Measurements from ENCODE around the gene DNAJC16.

The DNAJC16 gene

DNA sequence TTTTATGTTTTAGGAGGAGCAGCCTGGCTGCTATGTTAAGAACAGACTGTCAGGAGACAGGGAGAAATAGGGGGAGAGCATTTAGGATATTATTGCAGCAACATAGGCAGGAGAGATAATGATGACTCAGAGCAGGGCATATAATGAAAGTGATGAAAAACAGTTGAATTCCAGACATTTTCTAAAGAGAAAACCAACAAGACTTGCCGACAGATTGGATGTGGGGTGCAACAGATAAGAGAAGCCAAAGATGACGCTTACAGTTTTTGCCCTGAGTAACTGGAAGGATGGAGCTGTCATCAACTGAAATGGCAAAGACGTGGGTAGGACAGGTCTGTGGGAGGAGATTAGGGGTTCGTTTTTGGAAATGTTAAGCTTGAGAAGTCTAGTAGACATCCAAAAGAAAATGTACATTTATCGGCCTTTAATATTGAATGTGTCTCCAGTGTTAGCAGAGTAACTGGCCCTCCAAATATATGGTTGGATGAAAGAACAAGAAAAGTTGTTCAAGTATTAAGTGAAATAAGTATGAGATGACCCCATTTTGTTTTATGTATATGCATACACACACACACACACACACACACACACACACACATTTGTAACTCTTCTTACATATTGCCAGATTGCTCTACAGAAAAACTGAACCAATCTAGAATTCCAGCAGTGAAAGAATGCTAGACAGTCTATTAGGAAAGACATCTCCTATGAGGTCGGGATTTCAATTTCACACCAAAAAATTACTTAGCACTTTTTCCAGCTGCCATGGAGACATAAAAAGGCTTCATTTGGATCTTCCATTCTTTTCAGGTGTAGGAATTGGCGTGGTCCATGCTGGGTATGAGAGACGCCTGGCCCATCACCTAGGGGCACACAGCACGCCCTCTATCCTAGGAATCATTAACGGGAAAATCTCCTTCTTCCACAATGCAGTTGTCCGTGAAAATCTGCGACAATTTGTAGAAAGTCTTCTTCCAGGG, 17.2 kb downstream of the DNAJC16 start:
- TF ChIP-seq, protein P1, sequence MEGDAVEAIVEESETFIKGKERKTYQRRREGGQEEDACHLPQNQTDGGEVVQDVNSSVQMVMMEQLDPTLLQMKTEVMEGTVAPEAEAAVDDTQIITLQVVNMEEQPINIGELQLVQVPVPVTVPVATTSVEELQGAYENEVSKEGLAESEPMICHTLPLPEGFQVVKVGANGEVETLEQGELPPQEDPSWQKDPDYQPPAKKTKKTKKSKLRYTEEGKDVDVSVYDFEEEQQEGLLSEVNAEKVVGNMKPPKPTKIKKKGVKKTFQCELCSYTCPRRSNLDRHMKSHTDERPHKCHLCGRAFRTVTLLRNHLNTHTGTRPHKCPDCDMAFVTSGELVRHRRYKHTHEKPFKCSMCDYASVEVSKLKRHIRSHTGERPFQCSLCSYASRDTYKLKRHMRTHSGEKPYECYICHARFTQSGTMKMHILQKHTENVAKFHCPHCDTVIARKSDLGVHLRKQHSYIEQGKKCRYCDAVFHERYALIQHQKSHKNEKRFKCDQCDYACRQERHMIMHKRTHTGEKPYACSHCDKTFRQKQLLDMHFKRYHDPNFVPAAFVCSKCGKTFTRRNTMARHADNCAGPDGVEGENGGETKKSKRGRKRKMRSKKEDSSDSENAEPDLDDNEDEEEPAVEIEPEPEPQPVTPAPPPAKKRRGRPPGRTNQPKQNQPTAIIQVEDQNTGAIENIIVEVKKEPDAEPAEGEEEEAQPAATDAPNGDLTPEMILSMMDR (conservative IDR thresholded peaks at IDR 0.05), result no peak
- no peak for TF ChIP-seq ZFX (IDR thresholded peaks at IDR 0.05)
- H3K27ac ChIP-seq, result no peak overlapping the region

GRCh38 chr1:15546641-15547040, 20.0 kb downstream of the DNAJC16 start:
- no peak for TF ChIP-seq ZFX (IDR thresholded peaks at IDR 0.05)
- H3K27ac ChIP-seq, result no peak overlapping the region

DNA sequence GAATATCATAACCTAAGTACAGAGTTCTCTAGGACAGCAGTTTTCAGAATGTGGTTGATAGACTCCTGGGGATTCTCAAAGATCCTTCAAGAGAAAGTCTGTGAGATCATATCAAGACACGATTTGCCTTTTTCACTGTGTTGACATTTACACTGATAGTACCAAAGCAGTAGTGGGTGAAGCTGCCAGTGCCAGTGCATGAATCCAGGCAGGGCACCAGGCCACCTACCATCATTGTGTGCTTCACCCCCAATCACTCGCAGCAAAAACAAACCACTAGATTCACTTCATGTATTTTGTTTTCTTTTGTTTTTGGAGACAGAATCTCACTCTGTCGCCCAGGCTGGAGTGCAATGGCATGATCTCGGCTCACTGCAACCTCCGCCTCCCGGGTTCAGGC, 23.9 kb downstream of the DNAJC16 start:
- no peak for TF ChIP-seq ZFX (IDR thresholded peaks at IDR 0.05)
- TF ChIP-seq, protein P1 (conservative IDR thresholded peaks at IDR 0.05), result no peak
- H3K27ac ChIP-seq, result no peak overlapping the region

- H3K27ac ChIP-seq, result no peak overlapping the region
- TF ChIP-seq, protein P1 (conservative IDR thresholded peaks at IDR 0.05), result no peak
- no peak for TF ChIP-seq ZFX (IDR thresholded peaks at IDR 0.05)
These were observed 30.4 kb downstream of the DNAJC16 start for GRCh38 chr1:15557008-15557407.

DNA sequence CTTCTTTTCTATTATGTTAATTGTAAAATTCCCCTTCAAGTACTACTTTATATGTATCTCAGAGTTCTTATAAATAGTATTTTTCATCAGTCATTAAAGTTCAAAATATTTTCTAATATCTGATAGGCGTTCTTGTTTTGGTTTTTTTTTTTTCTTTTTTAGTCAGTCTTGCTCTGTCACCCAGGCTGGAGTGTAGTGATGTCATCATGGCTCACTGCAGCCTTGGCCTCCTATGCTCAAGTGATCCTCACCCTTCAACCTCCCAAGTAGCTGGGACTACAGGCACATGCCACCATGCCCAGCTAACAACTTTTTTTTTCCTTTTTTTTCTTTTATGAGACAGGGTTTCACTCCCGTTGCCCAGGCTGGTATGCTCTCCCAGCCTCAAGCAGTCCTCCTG, 30.9 kb downstream of the DNAJC16 start:
- H3K27ac ChIP-seq, result peak overlapping the region; percentile 93; the same call in 1 of the 2 replicates
- TF ChIP-seq, protein P1 (conservative IDR thresholded peaks at IDR 0.05), result no peak
- TF ChIP-seq ZFX (IDR thresholded peaks at IDR 0.05), result no peak

DNA sequence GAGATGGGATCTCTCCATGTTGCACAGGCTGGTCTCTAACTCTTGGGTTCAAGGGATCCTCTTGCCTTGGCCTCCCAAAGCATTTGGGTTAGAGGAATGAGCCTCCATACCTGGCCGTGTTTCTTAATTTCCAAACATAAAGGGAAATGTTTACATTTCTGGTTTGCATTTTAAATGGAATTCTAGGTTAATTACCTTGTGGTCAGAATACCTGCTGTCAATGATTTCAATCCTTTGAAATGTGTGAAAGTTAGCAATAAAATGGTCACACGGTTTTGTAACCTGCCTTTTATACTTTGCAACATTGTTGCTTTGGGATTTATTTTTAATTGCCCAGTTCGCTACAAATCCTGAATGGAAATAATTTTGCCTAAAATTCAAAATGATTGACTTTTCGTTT, 31.9 kb downstream of the DNAJC16 start:
- H3K27ac ChIP-seq, result peak overlapping the region; percentile 93
- no peak for TF ChIP-seq ZFX (IDR thresholded peaks at IDR 0.05)
- TF ChIP-seq, protein P1 (conservative IDR thresholded peaks at IDR 0.05), result no peak

DNA sequence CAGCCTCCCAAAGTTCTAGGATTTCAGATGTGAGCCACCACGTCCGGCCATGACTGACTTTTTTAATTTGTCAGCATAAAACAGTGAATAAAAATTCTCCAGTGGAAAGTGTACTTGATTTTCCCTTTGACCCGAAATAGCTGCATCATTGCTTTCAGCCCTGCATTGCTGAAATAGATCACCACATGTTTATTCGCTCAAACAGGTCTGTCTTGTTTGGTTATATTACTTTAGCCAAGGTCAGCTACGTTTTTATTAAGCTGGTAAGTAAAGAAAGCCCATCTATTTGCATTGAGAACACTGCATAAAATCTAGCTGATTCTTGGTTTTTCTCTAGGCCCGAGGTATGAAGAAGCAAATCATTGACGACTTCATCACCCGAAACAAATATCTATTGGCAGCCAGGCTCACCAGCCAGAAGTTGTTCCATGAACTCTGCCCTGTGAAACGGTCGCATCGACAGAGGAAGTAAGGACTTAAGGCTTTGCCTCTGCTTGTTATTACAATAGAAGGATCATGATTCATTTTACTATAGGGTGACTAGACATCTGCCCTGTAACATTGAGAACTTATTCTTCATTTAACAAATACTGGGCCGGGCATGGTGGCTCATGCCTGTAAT, 32.7 kb downstream of the DNAJC16 start:
- peak overlapping the region; percentile 93 for H3K27ac ChIP-seq
- TF ChIP-seq ZFX (IDR thresholded peaks at IDR 0.05), result no peak
- TF ChIP-seq, protein P1 (conservative IDR thresholded peaks at IDR 0.05), result no peak

All from C4-2B (cell line).